Tibial nerve (tissue), 4 donors: ENCODE data around the gene TRERF1. TPM values are rescaled to one million over a fixed set of nuclear protein-coding genes. Genes with fewer than 3 reads are reported as not detected.
A peak's percentile ranks its signal among the peaks of the same experiment; 100 is the strongest.

Experiments used
- DNase-seq, 2 donors: peaks; one replicate each; pipeline ENCODE4 v3.0.0-alpha.2; 2019; ENCODE audit warnings: low spot score in 2 of 2
- H3K27ac ChIP-seq, 4 donors: fragments of 200-600 bp; sonication (generic) in 3 of 4; one replicate each; pipeline ENCODE4 v1.5.1; 2017 to 2019; ENCODE audit warnings: mild to moderate bottlenecking in 1 of 4
- H3K27me3 ChIP-seq, 2 donors: fragments of 200-600 bp; sonication (generic) in 1 of 2; one replicate each; pipeline versions ENCODE4 v1.5.1 to v1.6.0; 2017 to 2019
- H3K36me3 ChIP-seq, 3 donors: fragments of 200-600 bp; sonication (generic); one replicate each; pipeline ENCODE4 v1.5.1; 2018 to 2019
- H3K4me1 ChIP-seq, 4 donors: fragments of 200-600 bp; sonication (generic) in 3 of 4; one replicate each; pipeline ENCODE4 v1.5.1; 2017 to 2019
- H3K4me3 ChIP-seq, 4 donors: fragments of 200-600 bp; sonication (generic) in 3 of 4; one replicate each; pipeline ENCODE4 v1.5.1; 2017 to 2019; ENCODE audit warnings: mild to moderate bottlenecking in 1 of 4, moderate library complexity in 1 of 4
- H3K9me3 ChIP-seq, 4 donors: fragments of 200-600 bp; sonication (generic) in 3 of 4; one replicate each; pipeline ENCODE4 v1.5.1; 2017 to 2019
- CTCF ChIP-seq, 5 experiments: fragments of 200-600 bp in 3 of 5; fragments of 450-650 bp in 2 of 5; sonication (generic) in 3 of 5; IDR thresholded peaks; one replicate each; pipeline ENCODE4 v1.5.1; 2016 to 2019; ENCODE audit warnings: antibody characterized with exemption in 5 of 5, mild to moderate bottlenecking in 3 of 5, moderate library complexity in 2 of 5
- EP300 ChIP-seq, 2 donors: sonication (generic); formaldehyde crosslinking; IDR thresholded peaks; one replicate each; pipeline ENCODE4 v1.6.1; 2017; ENCODE audit warnings: antibody characterized with exemption in 2 of 2, mild to moderate bottlenecking in 1 of 2
- POLR2A ChIP-seq, 2 donors: fragments of 450-650 bp; IDR thresholded peaks; one replicate each; pipeline ENCODE4 v1.6.1; 2017; ENCODE audit warnings: antibody characterized with exemption in 2 of 2, mild to moderate bottlenecking in 2 of 2, moderate library complexity in 2 of 2
- WGBS, 2 donors: methylation state at CpG; one replicate each; pipeline ENCODE4 v1.1.5; 2018; 5-methylcytosine and 5-hydroxymethylcytosine counted together
- total RNA-seq, 4 donors: library from RNA; depleted of rRNA; stranded (reverse); fragments of >200 nt; gene quantifications; one replicate each; pipeline ENCODE4 v1.1.0, GENCODE V29; 2016

TRERF1 gene
- total RNA-seq, 4 donors from 2014 or later: 4.2 to 7.2 (median 4.9) TPM

GRCh38 chr6:42295677-42296076, 156.0 kb downstream of the TRERF1 start:
- no peak overlapping the region for H3K27ac ChIP-seq
- peaks cover 0 to 40% (median 0%) of the 10 kb centered on the region in 3 donors for H3K36me3 ChIP-seq
- DNase-seq: no peak
- WGBS, 2 donors: 86 to 89% methylated on average over 3 of the region's 3 CpGs
- no peaks in the 10 kb centered on the region for H3K4me1 ChIP-seq
- H3K4me3 ChIP-seq: no peak overlapping the region
- TF ChIP-seq CTCF (IDR thresholded peaks at IDR 0.05): no peak
- no peaks in the 10 kb centered on the region for H3K9me3 ChIP-seq
- no peaks in the 10 kb centered on the region for H3K27me3 ChIP-seq

GRCh38 chr6:42295181-42295580, 156.5 kb downstream of the TRERF1 start:
- DNase-seq: no peak
- Histone ChIP-seq H3K36me3 (peaks cover 0 to 35% (median 0%) of the 10 kb centered on the region in 3 donors), H3K27me3 (no peaks in the 10 kb centered on the region), H3K4me3 (no peak overlapping the region), H3K9me3 (no peaks in the 10 kb centered on the region), H3K27ac (peak overlapping the region in 1 of 4 donors; percentile 16), H3K4me1 (no peaks in the 10 kb centered on the region)
- TF ChIP-seq CTCF (IDR thresholded peaks at IDR 0.05): no peak
- TF ChIP-seq POLR2A (IDR thresholded peaks at IDR 0.05): no peak
- TF ChIP-seq EP300 (IDR thresholded peaks at IDR 0.05): no peak
- 100% methylated on average over 1 of the region's 1 CpG for WGBS, 2 donors

- TF ChIP-seq CTCF (IDR thresholded peaks at IDR 0.05): no peak
- TF ChIP-seq EP300 (IDR thresholded peaks at IDR 0.05): no peak
- no peak for TF ChIP-seq POLR2A (IDR thresholded peaks at IDR 0.05)
- WGBS, 2 donors: 78 to 89% methylated on average over 3 of the region's 3 CpGs
- no peaks in the 10 kb centered on the region for H3K4me1 ChIP-seq
- peak overlapping the region in 1 of 4 donors; percentile 16 for H3K27ac ChIP-seq
- peaks cover 0 to 31% (median 0%) of the 10 kb centered on the region in 3 donors for H3K36me3 ChIP-seq
- H3K27me3 ChIP-seq: no peaks in the 10 kb centered on the region
- H3K9me3 ChIP-seq: no peaks in the 10 kb centered on the region
- H3K4me3 ChIP-seq: no peak overlapping the region
- no peak for DNase-seq
Observed at GRCh38 chr6:42294759-42295158, 157.0 kb downstream of the TRERF1 start.

GRCh38 chr6:42293386-42293977, 158.2 kb downstream of the TRERF1 start:
- Histone ChIP-seq H3K36me3 (peaks cover 0 to 18% (median 0%) of the 10 kb centered on the region in 3 donors), H3K4me3 (no peak overlapping the region), H3K4me1 (peaks cover 0 to 7% (median 0%) of the 10 kb centered on the region in 4 donors), H3K27me3 (no peaks in the 10 kb centered on the region), H3K9me3 (no peaks in the 10 kb centered on the region), H3K27ac (no peak overlapping the region)
- WGBS, 2 donors: 64 to 68% methylated on average over 5 of the region's 5 CpGs
- TF ChIP-seq EP300 (IDR thresholded peaks at IDR 0.05): no peak
- TF ChIP-seq POLR2A (IDR thresholded peaks at IDR 0.05): no peak
- TF ChIP-seq CTCF (IDR thresholded peaks at IDR 0.05): no peak
- no peak for DNase-seq

GRCh38 chr6:42292004-42292740, 159.6 kb downstream of the TRERF1 start:
- WGBS, 2 donors: 84 to 86% methylated on average over 9 of the region's 9 CpGs
- TF ChIP-seq POLR2A (IDR thresholded peaks at IDR 0.05) (no peak), CTCF (IDR thresholded peaks at IDR 0.05) (no peak), EP300 (IDR thresholded peaks at IDR 0.05) (no peak)

More at GRCh38 chr6:42292004-42292740, 159.6 kb downstream of the TRERF1 start:
- Histone ChIP-seq H3K36me3 (peaks cover 0 to 13% (median 0%) of the 10 kb centered on the region in 3 donors), H3K27me3 (no peaks in the 10 kb centered on the region), H3K4me1 (peaks cover 0 to 7% (median 0%) of the 10 kb centered on the region in 4 donors), H3K27ac (no peak overlapping the region), H3K9me3 (no peaks in the 10 kb centered on the region), H3K4me3 (no peak overlapping the region)
- DNase-seq: no peak
